Loucy (cell line): Measurements from ENCODE around the gene SLC22A3.

Source experiments
- H2AFZ ChIP-seq: fragments of 200-600 bp; sonication (generic); 2 replicates; pipeline ENCODE4 v1.6.0; 2016; ENCODE audit warnings: antibody characterized with exemption, mild to moderate bottlenecking, low read length, moderate library complexity
- H3F3A ChIP-seq: fragments of 200-600 bp; 2 replicates; pipeline ENCODE4 v1.6.0; 2016; ENCODE audit warnings: antibody characterized with exemption, low read depth, mild to moderate bottlenecking
- H3K27me3 ChIP-seq: fragments of 200-600 bp; sonication (generic); 2 replicates; pipeline ENCODE4 v1.6.1; 2014; ENCODE audit warnings: low read length, mild to moderate bottlenecking; ENCODE audit not compliant: insufficient read depth, poor library complexity, severe bottlenecking
- H3K36me3 ChIP-seq: fragments of 200-600 bp; sonication (generic); 2 replicates; pipeline ENCODE4 v1.6.1; 2016; ENCODE audit warnings: low read length; ENCODE audit not compliant: insufficient read depth
- H3K4me1 ChIP-seq: fragments of 200-600 bp; sonication (generic); 2 replicates; pipeline ENCODE4 v1.5.1; 2014; ENCODE audit warnings: low read length, mild to moderate bottlenecking; ENCODE audit not compliant: insufficient read depth, poor library complexity, severe bottlenecking
- H3K4me2 ChIP-seq: fragments of 200-600 bp; sonication (generic); 2 replicates; pipeline ENCODE4 v1.6.0; 2014; ENCODE audit warnings: antibody characterized with exemption, low read length, low read depth, mild to moderate bottlenecking; ENCODE audit not compliant: poor library complexity, severe bottlenecking
- H3K4me3 ChIP-seq: fragments of 200-600 bp; sonication (generic); 2 replicates; pipeline ENCODE4 v1.5.1; 2014; ENCODE audit warnings: low read length, mild to moderate bottlenecking, mixed read lengths; ENCODE audit not compliant: poor library complexity, severe bottlenecking
- H3K79me2 ChIP-seq: fragments of 200-600 bp; sonication (generic); 2 replicates; pipeline ENCODE4 v1.6.1; 2014; ENCODE audit warnings: low read length; ENCODE audit not compliant: insufficient read depth
- H3K9ac ChIP-seq: fragments of 200-600 bp; sonication (generic); 2 replicates; pipeline ENCODE4 v1.6.0; 2014; ENCODE audit warnings: mild to moderate bottlenecking, low read depth, low read length, moderate library complexity; ENCODE audit not compliant: poor library complexity, severe bottlenecking
- H3K9me2 ChIP-seq: fragments of 200-600 bp; sonication (generic); replicated peaks from 2 replicates; pipeline ENCODE4 v1.6.1; 2016; ENCODE audit warnings: low read depth, low read length, mixed read lengths
- H3K9me3 ChIP-seq: fragments of 200-600 bp; sonication (generic); 2 replicates; pipeline ENCODE4 v1.6.1; 2014; ENCODE audit warnings: mild to moderate bottlenecking, antibody characterized with exemption, low read length, low read depth; ENCODE audit not compliant: insufficient read depth
- H4K20me1 ChIP-seq: fragments of 200-600 bp; sonication (generic); 2 replicates; pipeline ENCODE4 v1.6.0; 2014; ENCODE audit warnings: antibody characterized with exemption, low read length, mild to moderate bottlenecking; ENCODE audit not compliant: insufficient read depth, poor library complexity, severe bottlenecking
- EZH2phosphoT487 ChIP-seq: fragments of 200-600 bp; IDR thresholded peaks from 2 replicates; pipeline ENCODE4 v1.6.1; 2018; ENCODE audit warnings: antibody characterized with exemption, mild to moderate bottlenecking, moderate library complexity, borderline replicate concordance
- TF ChIP-seq, protein P1 (sequence below): fragments of 200-600 bp; sonication (generic); conservative IDR thresholded peaks from 2 replicates; pipeline ENCODE4 v1.5.1; 2014; ENCODE audit warnings: mild to moderate bottlenecking, antibody characterized with exemption, low read length

The SLC22A3 gene

DNA sequence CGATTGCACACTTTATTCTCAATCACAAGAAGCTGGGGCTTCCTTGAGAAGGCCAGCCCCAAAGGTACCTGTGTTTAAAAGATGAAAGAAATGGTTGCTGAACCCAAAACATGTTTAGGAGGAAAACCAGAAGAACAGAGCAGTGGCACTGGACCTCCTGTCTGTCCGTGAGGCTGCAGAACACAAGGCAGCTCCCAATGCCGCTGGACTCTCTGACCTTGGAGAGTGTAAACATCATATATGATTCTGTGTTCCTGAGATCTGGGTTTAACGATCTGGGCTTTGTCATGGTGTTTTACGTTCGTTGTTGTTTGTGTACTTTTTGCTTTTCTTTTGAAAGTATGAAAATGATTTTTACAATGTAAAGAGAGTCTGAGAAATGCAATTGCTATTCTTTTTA, 106.1 kb downstream of the SLC22A3 start:
- Histone ChIP-seq H3K4me3 (no peak overlapping the region), H3K4me2 (no peak overlapping the region), H3K79me2 (no peaks in the 10 kb centered on the region), H3F3A (no peaks in the 10 kb centered on the region), H3K9me3 (no peaks in the 10 kb centered on the region), H3K27me3 (peaks cover 44% of the 10 kb centered on the region), H3K9me2 (no peaks in the 10 kb centered on the region), H3K36me3 (no peaks in the 10 kb centered on the region), H2AFZ (no peak overlapping the region), H3K9ac (no peak overlapping the region), H3K4me1 (no peaks in the 10 kb centered on the region), H4K20me1 (no peaks in the 10 kb centered on the region)
- TF ChIP-seq, protein P1, sequence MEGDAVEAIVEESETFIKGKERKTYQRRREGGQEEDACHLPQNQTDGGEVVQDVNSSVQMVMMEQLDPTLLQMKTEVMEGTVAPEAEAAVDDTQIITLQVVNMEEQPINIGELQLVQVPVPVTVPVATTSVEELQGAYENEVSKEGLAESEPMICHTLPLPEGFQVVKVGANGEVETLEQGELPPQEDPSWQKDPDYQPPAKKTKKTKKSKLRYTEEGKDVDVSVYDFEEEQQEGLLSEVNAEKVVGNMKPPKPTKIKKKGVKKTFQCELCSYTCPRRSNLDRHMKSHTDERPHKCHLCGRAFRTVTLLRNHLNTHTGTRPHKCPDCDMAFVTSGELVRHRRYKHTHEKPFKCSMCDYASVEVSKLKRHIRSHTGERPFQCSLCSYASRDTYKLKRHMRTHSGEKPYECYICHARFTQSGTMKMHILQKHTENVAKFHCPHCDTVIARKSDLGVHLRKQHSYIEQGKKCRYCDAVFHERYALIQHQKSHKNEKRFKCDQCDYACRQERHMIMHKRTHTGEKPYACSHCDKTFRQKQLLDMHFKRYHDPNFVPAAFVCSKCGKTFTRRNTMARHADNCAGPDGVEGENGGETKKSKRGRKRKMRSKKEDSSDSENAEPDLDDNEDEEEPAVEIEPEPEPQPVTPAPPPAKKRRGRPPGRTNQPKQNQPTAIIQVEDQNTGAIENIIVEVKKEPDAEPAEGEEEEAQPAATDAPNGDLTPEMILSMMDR: no peak
- no peak for TF ChIP-seq EZH2phosphoT487

DNA sequence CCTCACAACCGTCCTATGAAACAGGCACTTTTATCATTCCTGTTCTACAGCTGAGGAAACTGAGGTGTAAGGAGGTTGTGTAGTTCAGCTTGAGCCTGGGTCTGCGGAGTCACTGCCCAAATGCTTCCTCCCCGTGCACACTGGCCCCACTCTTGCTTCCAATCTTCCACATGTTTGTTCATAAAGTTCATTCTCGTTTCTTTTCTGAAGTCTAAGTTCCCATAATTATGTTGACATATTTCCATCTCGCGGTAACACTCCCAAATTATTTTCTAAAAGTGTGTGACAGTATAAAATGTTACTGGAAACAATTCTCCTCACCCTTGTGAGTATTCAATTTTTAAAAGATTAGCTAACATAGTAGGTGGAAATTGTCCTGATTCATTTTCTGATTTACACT, 106.9 kb downstream of the SLC22A3 start:
- Histone ChIP-seq H3F3A (no peaks in the 10 kb centered on the region), H3K9ac (no peak overlapping the region), H3K4me3 (no peak overlapping the region), H3K9me3 (no peaks in the 10 kb centered on the region), H3K79me2 (no peaks in the 10 kb centered on the region), H3K9me2 (no peaks in the 10 kb centered on the region), H3K36me3 (no peaks in the 10 kb centered on the region), H2AFZ (no peak overlapping the region), H3K4me2 (no peak overlapping the region), H4K20me1 (no peaks in the 10 kb centered on the region), H3K4me1 (no peaks in the 10 kb centered on the region), H3K27me3 (peaks cover 51% of the 10 kb centered on the region)
- TF ChIP-seq EZH2phosphoT487: no peak
- TF ChIP-seq, protein P1: no peak

- Histone ChIP-seq H3K9me2 (no peaks in the 10 kb centered on the region), H3K36me3 (no peaks in the 10 kb centered on the region), H4K20me1 (no peaks in the 10 kb centered on the region), H3F3A (no peaks in the 10 kb centered on the region), H3K79me2 (no peaks in the 10 kb centered on the region), H3K9ac (no peak overlapping the region), H3K9me3 (no peaks in the 10 kb centered on the region), H2AFZ (no peak overlapping the region), H3K4me3 (no peak overlapping the region), H3K4me2 (no peak overlapping the region), H3K4me1 (no peaks in the 10 kb centered on the region), H3K27me3 (peaks cover 57% of the 10 kb centered on the region)
- TF ChIP-seq EZH2phosphoT487: no peak
- TF ChIP-seq, protein P1: peak; percentile 98
Observed at GRCh38 chr6:160455541-160456213, 107.5 kb downstream of the SLC22A3 start.
